H1 (cell line): ENCODE measurements around the gene GPR157. TPM values are rescaled to one million over a fixed set of nuclear protein-coding genes. Genes with fewer than 3 reads are reported as not detected.

Source experiments
- CHD7 ChIP-seq: fragments of 300-600 bp; sonication (generic); IDR thresholded peaks from 2 replicates; pipeline ENCODE4 v1.7.1; 2012; ENCODE audit warnings: low read length, moderate library complexity, mild to moderate bottlenecking, inconsistent platforms; ENCODE audit not compliant: insufficient replicate concordance
- KDM1A ChIP-seq: fragments of 200-600, 300-600 bp; sonication (generic); IDR thresholded peaks from 2 replicates; pipeline ENCODE4 v1.7.1; 2016; ENCODE audit warnings: mild to moderate bottlenecking, low read length, borderline replicate concordance
- polyA plus RNA-seq, 7 experiments: library from polyadenylated mRNA; depleted of rRNA in 3 of 7; stranded (reverse) in 5 of 7; unstranded in 2 of 7; fragments of >200 nt in 5 of 7; fragments of 200-250 nt in 2 of 7; gene quantifications; 1 replicate in 5 of 7; 2 replicates in 1 of 7; 4 replicates in 1 of 7; pipeline versions ENCODE4 v1.2.1 to v1.2.3, GENCODE V29; 2011 to 2013; ENCODE audit warnings: missing spikeins in 2 of 7, mixed read lengths in 2 of 7
- total RNA-seq: library from RNA; stranded (reverse); fragmentation: NEBNext Ultra II Directional; extraction: Animal tissue kit (Norgen Biotek cat#: 25700); gene quantifications from 2 replicates; pipeline ENCODE4 v1.2.1, GENCODE V29; 2021

Gene GPR157
- total and polyA plus RNA-seq, 2 of the 8 experiments (the other 6 are each of a cell fraction or from before 2014, with no cell fraction given) = 1.0 to 11.0 TPM

GRCh38 chr1:9095818-9096217, 33.1 kb downstream of the GPR157 start (continued):
- TF ChIP-seq CHD7 (no peak), KDM1A (peak; percentile 88)
